ENCODE results near the gene OR5AC2.

OR5AC2 gene

GRCh38 chr3:98086873-98087272, at the start of gene OR5AC2:
Gene OR5AC2, plus strand, starts transcription at chr3:98087173. Its CDS starts 0 bp downstream, at chr3:98087173.
- no peak for DNase-seq (ENCODE audit: low spot score)

- no peak for DNase-seq (ENCODE audit: low spot score)
Observed at GRCh38 chr3:98038286-98038685, 48.7 kb upstream of the OR5AC2 start.

GRCh38 chr3:98038876-98039275, 48.1 kb upstream of the OR5AC2 start:
- no peak for DNase-seq (ENCODE audit: low spot score)

- DNase-seq (ENCODE audit: low spot score) = peak; percentile 87
Observed at GRCh38 chr3:98039322-98040024, 47.5 kb upstream of the OR5AC2 start.

- no peak for DNase-seq (ENCODE audit: low spot score)
Observed at GRCh38 chr3:98041350-98041749, 45.6 kb upstream of the OR5AC2 start.

GRCh38 chr3:98048586-98048985, 38.4 kb upstream of the OR5AC2 start:
- no peak for DNase-seq (ENCODE audit: low spot score)

GRCh38 chr3:98049271-98049670, 37.7 kb upstream of the OR5AC2 start:
- DNase-seq (ENCODE audit: low spot score) = no peak

- no peak for DNase-seq (ENCODE audit: low spot score)
Observed at GRCh38 chr3:98056035-98056434, 30.9 kb upstream of the OR5AC2 start.

- no peak for DNase-seq (ENCODE audit: low spot score)
Observed at GRCh38 chr3:98057631-98058030, 29.3 kb upstream of the OR5AC2 start.

- no peak for DNase-seq (ENCODE audit: low spot score)
Observed at GRCh38 chr3:98058244-98058960, 28.6 kb upstream of the OR5AC2 start.

- no peak for DNase-seq (ENCODE audit: low spot score)
Observed at GRCh38 chr3:98068824-98069223, 18.1 kb upstream of the OR5AC2 start.

- DNase-seq (ENCODE audit: low spot score) = no peak
Observed at GRCh38 chr3:98070840-98071239, 16.1 kb upstream of the OR5AC2 start.

GRCh38 chr3:98073486-98073885, 13.5 kb upstream of the OR5AC2 start:
- no peak for DNase-seq (ENCODE audit: low spot score)

- DNase-seq (ENCODE audit: low spot score) = no peak
Observed at GRCh38 chr3:98095882-98096281, 8.9 kb downstream of the OR5AC2 start.

GRCh38 chr3:98099848-98100247, 12.9 kb downstream of the OR5AC2 start:
- DNase-seq (ENCODE audit: low spot score) = no peak

- DNase-seq (ENCODE audit: low spot score) = no peak
Observed at GRCh38 chr3:98108162-98108561, 21.2 kb downstream of the OR5AC2 start.

- DNase-seq (ENCODE audit: low spot score) = no peak
Observed at GRCh38 chr3:98109807-98110549, 23.0 kb downstream of the OR5AC2 start.

- no peak for DNase-seq (ENCODE audit: low spot score)
Observed at GRCh38 chr3:98110550-98110908, 23.6 kb downstream of the OR5AC2 start.

GRCh38 chr3:98114264-98114663, 27.3 kb downstream of the OR5AC2 start:
- no peak for DNase-seq (ENCODE audit: low spot score)

GRCh38 chr3:98115717-98116116, 28.7 kb downstream of the OR5AC2 start:
- DNase-seq (ENCODE audit: low spot score) = no peak

GRCh38 chr3:98130421-98130820, 43.4 kb downstream of the OR5AC2 start, which contains the start of gene OR5H1:
Gene OR5H1, plus strand, starts transcription at chr3:98130721. Its CDS starts 1,977 bp downstream, at chr3:98132698.
- no peak for DNase-seq (ENCODE audit: low spot score)

- DNase-seq (ENCODE audit: low spot score) = no peak
Observed at GRCh38 chr3:98136631-98137030, 49.7 kb downstream of the OR5AC2 start.
